GM12801 (cell line): Measurements from ENCODE around the gene DACT2.

Source experiments
- TF ChIP-seq, protein P1 (sequence below): IDR thresholded peaks from one replicate; pipeline ENCODE4 v1.5.1; 2011; ENCODE audit warnings: control low read depth; ENCODE audit not compliant: insufficient read length; ENCODE audit errors: extremely low read depth

DACT2 gene

DNA sequence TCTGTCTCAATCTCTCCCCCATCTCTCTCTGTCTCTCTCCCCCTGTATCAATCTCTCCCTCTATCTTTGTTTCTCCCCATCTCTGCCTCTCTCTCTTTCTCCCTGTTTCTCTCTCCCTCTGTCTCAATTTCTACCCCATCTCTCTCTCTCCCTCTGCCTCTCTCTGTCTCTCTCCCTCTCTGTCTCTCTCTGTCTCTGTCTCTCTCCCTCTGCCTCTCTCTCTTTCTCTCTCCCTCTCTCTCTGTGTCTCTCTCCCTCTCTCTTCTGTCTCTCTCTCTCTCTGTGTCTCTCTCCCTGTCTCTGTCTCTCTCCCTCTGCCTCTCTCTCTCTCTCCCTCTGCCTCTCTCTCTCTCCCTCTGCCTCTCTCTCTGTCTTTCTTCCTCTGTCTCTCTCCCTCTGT lies 62.6 kb downstream of the DACT2 start:
- TF ChIP-seq, protein P1, sequence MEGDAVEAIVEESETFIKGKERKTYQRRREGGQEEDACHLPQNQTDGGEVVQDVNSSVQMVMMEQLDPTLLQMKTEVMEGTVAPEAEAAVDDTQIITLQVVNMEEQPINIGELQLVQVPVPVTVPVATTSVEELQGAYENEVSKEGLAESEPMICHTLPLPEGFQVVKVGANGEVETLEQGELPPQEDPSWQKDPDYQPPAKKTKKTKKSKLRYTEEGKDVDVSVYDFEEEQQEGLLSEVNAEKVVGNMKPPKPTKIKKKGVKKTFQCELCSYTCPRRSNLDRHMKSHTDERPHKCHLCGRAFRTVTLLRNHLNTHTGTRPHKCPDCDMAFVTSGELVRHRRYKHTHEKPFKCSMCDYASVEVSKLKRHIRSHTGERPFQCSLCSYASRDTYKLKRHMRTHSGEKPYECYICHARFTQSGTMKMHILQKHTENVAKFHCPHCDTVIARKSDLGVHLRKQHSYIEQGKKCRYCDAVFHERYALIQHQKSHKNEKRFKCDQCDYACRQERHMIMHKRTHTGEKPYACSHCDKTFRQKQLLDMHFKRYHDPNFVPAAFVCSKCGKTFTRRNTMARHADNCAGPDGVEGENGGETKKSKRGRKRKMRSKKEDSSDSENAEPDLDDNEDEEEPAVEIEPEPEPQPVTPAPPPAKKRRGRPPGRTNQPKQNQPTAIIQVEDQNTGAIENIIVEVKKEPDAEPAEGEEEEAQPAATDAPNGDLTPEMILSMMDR: no peak
